Calu3 (cell line): Measurements from ENCODE around the gene WIPI1. TPM values are rescaled to one million over a fixed set of nuclear protein-coding genes. Genes with fewer than 3 reads are reported as not detected.

Source experiments
- BruUV-seq: library from RNA; stranded (reverse); fragments of 400-500 nt; replicated peaks from 2 replicates; lab custom pipeline; 2021; lab: Mats Ljungman, UMichigan
- CTCF ChIA-PET: fragments of 300-600 bp; sonication (Branson Sonifier 250); formaldehyde crosslinking; loops from one replicate; lab custom pipeline; 2022; ENCODE audit warnings: antibody characterized with exemption; lab: Charles Lee
- DNase-seq: peaks from one replicate; pipeline ENCODE4 v3.0.0; 2022
- H3K27ac Mint-ChIP-seq: one replicate; pipeline ENCODE4 v1.8.0; 2022; ENCODE audit warnings: mixed read lengths; ENCODE audit not compliant: unreplicated experiment
- H3K27me3 Mint-ChIP-seq: one replicate; pipeline ENCODE4 v1.8.0; 2022; ENCODE audit warnings: mixed read lengths; ENCODE audit not compliant: unreplicated experiment
- H3K36me3 Mint-ChIP-seq: one replicate; pipeline ENCODE4 v1.8.0; 2022; ENCODE audit warnings: mild to moderate bottlenecking, moderate library complexity, mixed read lengths; ENCODE audit not compliant: insufficient read depth, unreplicated experiment
- H3K4me1 Mint-ChIP-seq: one replicate; pipeline ENCODE4 v1.8.0; 2022; ENCODE audit warnings: mild to moderate bottlenecking, low read depth, mixed read lengths; ENCODE audit not compliant: unreplicated experiment
- H3K4me3 Mint-ChIP-seq: one replicate; pipeline ENCODE4 v1.8.0; 2022; ENCODE audit warnings: mild to moderate bottlenecking, low read depth, moderate library complexity, mixed read lengths; ENCODE audit not compliant: unreplicated experiment
- H3K9me3 Mint-ChIP-seq: one replicate; pipeline ENCODE4 v1.8.0; 2022; ENCODE audit warnings: low read depth, mixed read lengths; ENCODE audit not compliant: unreplicated experiment
- CTCF ChIP-seq: fragments of 200-600 bp; IDR thresholded peaks from one replicate; pipeline ENCODE4 v1.8.0; 2022; ENCODE audit warnings: antibody characterized with exemption; ENCODE audit not compliant: unreplicated experiment
- intact Hi-C: fragments of 100-400 bp; cut with micrococcal nuclease; formaldehyde crosslinking; loops from one replicate; pipeline ENCODE4 v1.10.0; 2022; ENCODE audit not compliant: unreplicated experiment
- total RNA-seq: library from RNA; stranded (reverse); gene quantifications from 2 replicates; pipeline ENCODE4 v1.2.3, GENCODE V29; 2022

WIPI1 gene
- total RNA-seq, 1 experiment from 2014 or later, result 43.4 TPM

- intact Hi-C loops, result no loop called here
- BruUV-seq, result no TSS peak
- H3K4me1 Mint-ChIP-seq, result peaks cover 10% of the 10 kb centered on the region
- no peak overlapping the region for H3K27ac Mint-ChIP-seq
- TF ChIP-seq CTCF, result no peak
- no peak for DNase-seq
- no peak overlapping the region for H3K4me3 Mint-ChIP-seq
- H3K9me3 Mint-ChIP-seq, result no peaks in the 10 kb centered on the region
- H3K36me3 Mint-ChIP-seq, result peaks cover 50% of the 10 kb centered on the region
- no peaks in the 10 kb centered on the region for H3K27me3 Mint-ChIP-seq
- CTCF ChIA-PET, result interaction anchor here (0.9 kb wide), 1 partner anchor 34 kb away, joined by 3 read pairs; no protein-coding TSS in a partner anchor
Measured at GRCh38 chr17:68432086-68432864, 25.0 kb downstream of the WIPI1 start.

GRCh38 chr17:68431661-68432071, 25.6 kb downstream of the WIPI1 start:
- intact Hi-C loops, result no loop called here
- Mint-ChIP-seq H3K9me3 (no peaks in the 10 kb centered on the region), H3K36me3 (peaks cover 55% of the 10 kb centered on the region), H3K4me1 (peaks cover 10% of the 10 kb centered on the region), H3K27me3 (no peaks in the 10 kb centered on the region), H3K4me3 (no peak overlapping the region), H3K27ac (no peak overlapping the region)
- TF ChIP-seq CTCF, result no peak
- CTCF ChIA-PET, result no interaction called here
- BruUV-seq, result no TSS peak
- no peak for DNase-seq

DNA sequence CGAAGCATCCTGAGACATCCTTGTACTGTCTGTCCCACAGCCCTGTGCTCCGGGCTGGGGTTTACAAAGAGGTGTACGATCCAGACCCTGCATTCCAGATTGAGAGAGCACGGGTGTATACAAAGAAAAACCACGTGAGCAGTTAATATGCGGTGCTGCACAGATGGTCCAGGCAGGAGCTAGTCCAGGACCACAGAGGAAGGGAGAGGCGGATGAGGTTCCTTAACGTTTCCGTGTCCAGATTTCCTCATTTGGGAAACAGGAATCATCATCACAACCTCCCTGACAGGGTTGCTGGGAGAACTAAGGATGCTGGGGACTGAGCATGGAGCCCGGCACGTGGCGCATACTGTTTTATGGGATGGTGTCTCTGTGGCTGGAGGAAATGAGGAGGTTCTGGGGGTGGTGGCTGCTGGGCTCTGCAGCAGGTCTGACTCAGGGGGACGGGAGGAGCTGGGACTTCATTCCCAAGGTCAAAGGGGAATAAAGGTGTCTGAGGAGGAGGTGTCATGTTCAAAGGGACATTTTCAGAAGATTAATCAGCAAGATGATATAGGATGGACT, 26.2 kb downstream of the WIPI1 start:
- Mint-ChIP-seq H3K4me1 (peaks cover 5% of the 10 kb centered on the region), H3K27me3 (no peaks in the 10 kb centered on the region), H3K36me3 (peaks cover 55% of the 10 kb centered on the region), H3K9me3 (no peaks in the 10 kb centered on the region), H3K27ac (no peak overlapping the region), H3K4me3 (no peak overlapping the region)
- no TSS peak for BruUV-seq
- no peak for TF ChIP-seq CTCF
- intact Hi-C loops, result no loop called here
- CTCF ChIA-PET, result no interaction called here
- DNase-seq, result no peak

DNA sequence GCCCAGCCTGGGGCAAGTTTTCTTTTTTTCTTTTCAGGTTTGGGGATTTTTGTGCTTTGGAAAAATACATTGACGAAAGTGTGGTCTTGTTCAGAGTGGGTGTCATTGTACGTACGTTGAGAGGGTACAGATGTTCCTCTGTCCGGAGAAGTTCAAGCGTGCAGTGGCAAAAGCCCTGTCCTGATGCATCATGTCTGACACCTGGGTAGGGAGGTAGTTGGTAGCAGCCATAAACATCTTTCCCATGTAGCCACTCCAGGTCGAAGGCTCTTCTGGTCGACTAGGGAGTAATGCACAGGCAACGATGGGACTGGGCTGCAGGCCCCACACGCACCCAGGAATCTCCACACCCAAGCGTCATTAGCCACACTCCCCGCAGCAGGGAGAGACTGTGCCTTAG, 27.4 kb downstream of the WIPI1 start:
- Mint-ChIP-seq H3K36me3 (peaks cover 54% of the 10 kb centered on the region), H3K4me3 (no peak overlapping the region)

More for the DNA sequence above, 27.4 kb downstream of the WIPI1 start:
- Mint-ChIP-seq H3K27me3 (no peaks in the 10 kb centered on the region), H3K27ac (no peak overlapping the region), H3K4me1 (no peaks in the 10 kb centered on the region), H3K9me3 (no peaks in the 10 kb centered on the region)
- CTCF ChIA-PET, result no interaction called here
- no TSS peak for BruUV-seq
- no peak for TF ChIP-seq CTCF
- no peak for DNase-seq
- intact Hi-C loops, result no loop called here
